Pancreas (tissue), 10 donors: ENCODE measurements around the gene RUNDC3A. TPM values are rescaled to one million over a fixed set of nuclear protein-coding genes. Genes with fewer than 3 reads are reported as not detected.
A peak's percentile ranks its signal among the peaks of the same experiment; 100 is the strongest.

Source experiments
- ATAC-seq, 4 donors: fragments of 200-7000 bp; cut with Tn5 transposase; one replicate each; pipeline versions ENCODE4 v1.8.0 to v1.9.1; 2020; ENCODE audit warnings: mild to moderate bottlenecking in 4 of 4, moderate library complexity in 4 of 4
- DNase-seq, 6 donors: peaks; one replicate each; pipeline ENCODE4 v3.0.0-alpha.2; 2020
- FAIRE-seq: peaks from 2 replicates; lab custom pipeline; 2012; peaks lifted over from hg19 to GRCh38; lab: Jason Lieb, UNC
- H3K27ac ChIP-seq, 4 donors: fragments of 200-600 bp; sonication (generic); 1 replicate in 3 of 4; 2 replicates in 1 of 4; pipeline versions ENCODE4 v1.5.0 to v1.8.0; 2020
- H3K27me3 ChIP-seq, 4 donors: fragments of 200-600 bp; one replicate each; pipeline ENCODE4 v1.8.0; 2021
- H3K36me3 ChIP-seq, 3 donors: fragments of 200-600 bp; sonication (generic) in 1 of 3; one replicate each; pipeline versions ENCODE4 v1.5.0 to v1.8.0; 2020 to 2021
- H3K4me1 ChIP-seq, 3 donors: fragments of 200-600 bp; one replicate each; pipeline ENCODE4 v1.8.0; 2021
- H3K4me3 ChIP-seq, 4 donors: fragments of 200-600 bp; sonication (generic) in 2 of 4; one replicate each; pipeline versions ENCODE4 v1.5.0 to v1.8.0; 2020 to 2021
- H3K9me3 ChIP-seq, 4 donors: fragments of 200-600 bp; one replicate each; pipeline ENCODE4 v1.8.0; 2021
- WGBS, 2 donors: extraction: QIAGEN DNeasy Blood & Tissue Kit; methylation state at CpG; one replicate each; pipeline ENCODE4 v1.1.7; 2013; 5-methylcytosine and 5-hydroxymethylcytosine counted together
- intact Hi-C, 3 donors: fragments of 100-400 bp; cut with DNase I; formaldehyde crosslinking; loops; one replicate each; pipeline versions ENCODE4 v1.11.1 to v1.14.2; 2022
- polyA plus RNA-seq, 2 donors: library from polyadenylated mRNA; stranded (reverse); fragments of 200-250 nt; gene quantifications; one replicate each; pipeline ENCODE4 v1.2.3, GENCODE V29; 2013
- total RNA-seq, 6 donors: library from RNA; stranded (reverse); fragmentation: NEBNext Ultra II Directional in 4 of 6; extraction: Animal tissue kit (Norgen Biotek cat#: 25700) in 4 of 6; gene quantifications; one replicate each; pipeline versions ENCODE4 v1.2.1 to v1.2.4, GENCODE V29; 2021 to 2023
- TF ChIP-seq, protein P1 (sequence below), 4 donors: fragments of 200-600 bp; sonication (generic) in 3 of 4; IDR thresholded peaks; one replicate each; pipeline versions ENCODE4 v1.5.0 to v1.8.0; 2021; ENCODE audit warnings: antibody characterized with exemption in 4 of 4
- donor health status: healthy with polysubstance abuse.
- donor health status: DM: no; HTN: no; CAD: no; lungs with moderate emphysema.
- donor health status: DM: no; HTN: no; CAD: no.
- donor health status: control.
- donor health status: control.
- donor health status: Bipolar disorder and iron deficiency.
- donor health status: DM: yes; HTN: yes; CAD: no.
- donor health status: DM: no; HTN: no; CAD: no.
- donor health status: DM: no; HTN: no; CAD: no.
- donor health status: DM: yes; HTN: yes; CAD: no.

Gene RUNDC3A
- total and polyA plus RNA-seq, 8 donors = 0.56 to 59.4 (median 4.1) TPM

DNA sequence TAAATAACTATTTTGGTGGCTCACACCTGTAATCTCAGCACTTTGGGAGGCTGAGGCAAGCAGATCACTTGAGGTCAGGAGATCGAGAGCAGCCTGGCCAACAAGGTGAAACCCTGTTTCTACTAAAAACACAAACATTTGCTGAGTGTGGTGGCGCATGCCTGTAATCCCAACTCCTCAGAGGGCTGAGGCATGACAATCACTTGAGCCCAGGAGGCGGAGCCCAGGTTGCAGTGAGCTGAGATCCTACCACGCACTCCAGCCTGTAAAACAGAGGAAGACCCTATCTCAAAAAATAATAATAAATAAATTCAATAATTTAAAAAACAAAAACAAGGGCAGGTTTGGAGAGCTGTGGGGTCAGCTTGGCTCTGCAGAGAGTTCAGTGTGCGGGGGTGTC lies 34.8 kb upstream of the RUNDC3A start:
- no peak overlapping the region for H3K4me3 ChIP-seq
- intact Hi-C loops = no loop called here
- WGBS, 2 donors = 91 to 96% methylated on average over 5 of the region's 5 CpGs
- ATAC-seq (no peak), DNase-seq (no peak), FAIRE-seq (no peak)
- H3K36me3 ChIP-seq = no peaks in the 10 kb centered on the region
- H3K4me1 ChIP-seq = no peaks in the 10 kb centered on the region
- no peaks in the 10 kb centered on the region for H3K9me3 ChIP-seq
- H3K27ac ChIP-seq = no peak overlapping the region
- TF ChIP-seq, protein P1, sequence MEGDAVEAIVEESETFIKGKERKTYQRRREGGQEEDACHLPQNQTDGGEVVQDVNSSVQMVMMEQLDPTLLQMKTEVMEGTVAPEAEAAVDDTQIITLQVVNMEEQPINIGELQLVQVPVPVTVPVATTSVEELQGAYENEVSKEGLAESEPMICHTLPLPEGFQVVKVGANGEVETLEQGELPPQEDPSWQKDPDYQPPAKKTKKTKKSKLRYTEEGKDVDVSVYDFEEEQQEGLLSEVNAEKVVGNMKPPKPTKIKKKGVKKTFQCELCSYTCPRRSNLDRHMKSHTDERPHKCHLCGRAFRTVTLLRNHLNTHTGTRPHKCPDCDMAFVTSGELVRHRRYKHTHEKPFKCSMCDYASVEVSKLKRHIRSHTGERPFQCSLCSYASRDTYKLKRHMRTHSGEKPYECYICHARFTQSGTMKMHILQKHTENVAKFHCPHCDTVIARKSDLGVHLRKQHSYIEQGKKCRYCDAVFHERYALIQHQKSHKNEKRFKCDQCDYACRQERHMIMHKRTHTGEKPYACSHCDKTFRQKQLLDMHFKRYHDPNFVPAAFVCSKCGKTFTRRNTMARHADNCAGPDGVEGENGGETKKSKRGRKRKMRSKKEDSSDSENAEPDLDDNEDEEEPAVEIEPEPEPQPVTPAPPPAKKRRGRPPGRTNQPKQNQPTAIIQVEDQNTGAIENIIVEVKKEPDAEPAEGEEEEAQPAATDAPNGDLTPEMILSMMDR (IDR thresholded peaks at IDR 0.05) = no peak
- no peaks in the 10 kb centered on the region for H3K27me3 ChIP-seq

DNA sequence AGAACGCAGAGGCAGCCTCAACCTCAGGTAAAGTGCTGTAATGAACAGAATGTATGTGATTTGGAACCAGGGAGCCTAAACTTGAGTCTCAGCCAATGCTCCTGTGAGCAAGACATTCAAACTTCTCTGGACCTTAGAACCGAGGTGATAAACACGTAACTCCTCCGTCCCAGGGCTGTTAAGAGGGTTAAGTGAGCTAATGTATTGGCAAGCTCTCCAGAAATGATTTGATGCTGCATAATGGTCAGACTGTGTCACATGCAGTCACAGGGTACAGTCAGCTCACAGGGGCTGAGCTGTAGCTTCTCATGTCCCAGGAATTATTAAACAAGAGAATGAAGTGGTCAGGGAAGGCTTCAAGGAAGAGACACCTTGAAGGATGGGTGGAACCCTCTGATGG lies 30.4 kb upstream of the RUNDC3A start:
- no peaks in the 10 kb centered on the region for H3K27me3 ChIP-seq
- ATAC-seq = no peak
- H3K4me3 ChIP-seq = no peak overlapping the region
- DNase-seq = no peak
- intact Hi-C loops = no loop called here
- H3K36me3 ChIP-seq = no peaks in the 10 kb centered on the region
- H3K9me3 ChIP-seq = no peaks in the 10 kb centered on the region
- no peak for FAIRE-seq
- TF ChIP-seq, protein P1 (IDR thresholded peaks at IDR 0.05) = no peak
- H3K4me1 ChIP-seq = peaks cover 0 to 8% (median 6%) of the 10 kb centered on the region in 3 donors
- H3K27ac ChIP-seq = no peak overlapping the region
- 76 to 77% methylated on average over 4 of the region's 4 CpGs for WGBS, 2 donors

DNA sequence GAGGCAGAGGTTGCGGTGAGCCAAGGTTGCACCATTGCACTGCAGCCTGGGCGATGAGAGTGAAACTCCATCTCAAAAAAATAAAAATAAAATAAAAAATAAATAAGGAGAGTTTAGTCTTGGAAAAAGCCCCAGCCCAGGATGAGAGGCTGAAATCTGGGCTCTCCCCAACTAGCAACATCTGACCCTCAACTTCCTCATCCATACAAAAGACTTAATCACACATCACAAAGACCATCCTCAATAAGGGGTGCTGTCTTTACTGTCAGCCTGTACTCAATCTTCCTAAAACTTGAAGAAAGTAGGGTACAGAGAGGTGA lies 29.1 kb upstream of the RUNDC3A start:
- DNase-seq = no peak
- whole genome bisulfite sequencing, 2 donors = 92 to 94% methylated on average over 2 of the region's 2 CpGs
- H3K4me3 ChIP-seq = no peak overlapping the region
- no peaks in the 10 kb centered on the region for H3K36me3 ChIP-seq
- peaks cover 0 to 8% (median 6%) of the 10 kb centered on the region in 3 donors for H3K4me1 ChIP-seq
- intact Hi-C loops = no loop called here
- ATAC-seq = peak in 1 of 4 donors; percentile 19
- peak overlapping the region in 2 of 4 donors; percentile 28 to 58 for H3K27ac ChIP-seq
- H3K27me3 ChIP-seq = no peaks in the 10 kb centered on the region
- no peaks in the 10 kb centered on the region for H3K9me3 ChIP-seq
- TF ChIP-seq, protein P1 (IDR thresholded peaks at IDR 0.05) = no peak
- FAIRE-seq = no peak

DNA sequence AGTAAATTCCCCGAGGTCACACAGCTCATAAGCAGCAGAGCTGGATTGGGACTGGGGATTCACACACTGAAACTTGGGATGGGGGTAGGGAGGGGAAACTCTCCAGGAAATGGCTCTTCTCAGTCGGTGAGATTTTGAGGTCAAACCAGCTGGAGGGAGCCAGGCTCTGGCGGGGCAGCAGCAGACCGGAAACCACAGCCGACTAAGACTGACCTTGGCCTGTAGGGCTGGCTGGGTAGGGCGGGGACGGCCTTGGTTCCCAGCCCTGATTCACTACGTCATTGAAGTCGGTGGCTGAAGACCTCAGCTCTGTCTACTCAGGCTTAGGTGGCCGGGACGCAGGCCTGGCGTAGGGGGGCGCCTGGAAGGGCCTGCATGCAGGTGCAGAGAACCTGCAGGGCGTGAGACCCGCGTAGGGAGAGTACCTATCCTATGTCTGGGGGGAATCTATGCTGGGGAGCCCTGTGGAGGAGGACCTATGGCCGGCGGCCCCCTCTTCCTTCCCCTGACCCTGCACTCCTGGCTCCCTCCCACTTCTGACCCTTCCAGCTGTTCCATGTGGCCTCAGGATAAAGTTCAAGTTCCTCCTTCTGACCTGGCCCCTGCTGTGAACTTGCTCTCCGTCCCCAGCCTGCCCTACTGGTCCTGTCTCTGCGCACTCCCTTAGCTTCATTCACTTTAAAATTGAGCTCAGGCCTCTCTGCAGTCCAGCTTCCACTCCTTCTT lies 28.6 kb upstream of the RUNDC3A start:
- intact Hi-C loops = no loop called here
- H3K9me3 ChIP-seq = no peaks in the 10 kb centered on the region
- H3K4me1 ChIP-seq = peaks cover 0 to 8% (median 6%) of the 10 kb centered on the region in 3 donors
- no peaks in the 10 kb centered on the region for H3K27me3 ChIP-seq
- no peak overlapping the region for H3K4me3 ChIP-seq
- FAIRE-seq = no peak
- TF ChIP-seq, protein P1 (IDR thresholded peaks at IDR 0.05) = no peak
- H3K27ac ChIP-seq = peak overlapping the region in 2 of 4 donors; percentile 57 to 58
- H3K36me3 ChIP-seq = no peaks in the 10 kb centered on the region
- DNase-seq = peak in 5 of 6 donors; percentile 65 to 80 (median 73)
- peak; percentile 92 to 97 (median 96) for ATAC-seq
- 42 to 44% methylated on average over 19 to 20 of the region's 20 CpGs for WGBS, 2 donors

DNA sequence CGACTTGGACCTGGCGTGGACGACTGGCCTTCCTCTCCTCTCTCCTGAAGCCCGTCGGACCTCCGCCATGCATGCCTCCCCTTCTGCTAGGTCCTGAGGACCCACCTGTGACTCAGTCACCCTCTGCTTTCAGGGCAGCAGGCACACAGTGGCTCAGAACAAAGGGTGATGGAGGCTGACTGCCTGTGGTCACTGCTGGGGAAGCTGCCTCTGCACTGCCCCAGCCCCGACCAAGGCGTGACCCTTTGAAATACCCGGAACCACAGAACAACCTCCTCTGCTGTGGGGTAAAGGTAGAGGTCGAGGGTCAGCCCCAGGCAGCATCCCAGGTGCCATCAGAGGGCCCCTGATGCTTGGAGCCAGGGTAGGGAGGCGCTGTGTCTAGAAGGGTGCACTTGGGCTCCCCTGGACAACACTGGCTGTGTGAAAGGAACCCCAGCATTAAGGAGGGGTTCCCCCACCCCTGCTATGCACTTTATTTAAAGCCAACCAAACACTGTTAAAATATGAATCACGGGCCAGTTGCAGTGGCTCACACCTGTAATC lies 27.9 kb upstream of the RUNDC3A start:
- ATAC-seq (peak in 1 of 4 donors; percentile 8), DNase-seq (no peak), FAIRE-seq (no peak)
- H3K36me3 ChIP-seq = no peaks in the 10 kb centered on the region
- TF ChIP-seq, protein P1 (IDR thresholded peaks at IDR 0.05) = no peak
- H3K4me1 ChIP-seq = peaks cover 0 to 8% (median 6%) of the 10 kb centered on the region in 3 donors
- intact Hi-C loops = no loop called here
- 89% methylated on average over 12 of the region's 12 CpGs for WGBS, 2 donors
- no peaks in the 10 kb centered on the region for H3K9me3 ChIP-seq
- no peak overlapping the region for H3K4me3 ChIP-seq
- H3K27me3 ChIP-seq = no peaks in the 10 kb centered on the region
- H3K27ac ChIP-seq = peak overlapping the region in 2 of 4 donors; percentile 57 to 58
